ENCODE results near the gene DENND1A.

DENND1A gene

GRCh38 chr9:123972618-123973017 is 42.7 kb upstream of the DENND1A start:
- TF ChIP-seq CTCF (IDR thresholded peaks at IDR 0.05; ENCODE audit: low read depth, low read length) = no peak
- DNase-seq (ENCODE audit: extremely low read depth, low read depth) = no peak

- TF ChIP-seq CTCF (IDR thresholded peaks at IDR 0.05; ENCODE audit: low read depth, low read length) = no peak
These were observed 37.4 kb upstream of the DENND1A start for GRCh38 chr9:123967323-123967722.

GRCh38 chr9:123965801-123966686 is 36.1 kb upstream of the DENND1A start:
- no peak for DNase-seq (ENCODE audit: extremely low read depth, low read depth)
- TF ChIP-seq CTCF (IDR thresholded peaks at IDR 0.05; ENCODE audit: low read depth, low read length) = no peak

More at GRCh38 chr9:123967323-123967722, 37.4 kb upstream of the DENND1A start:
- no peak for DNase-seq (ENCODE audit: extremely low read depth, low read depth)

GRCh38 chr9:123964761-123965160 is 34.8 kb upstream of the DENND1A start:
- no peak for TF ChIP-seq CTCF (IDR thresholded peaks at IDR 0.05; ENCODE audit: low read depth, low read length)
- no peak for DNase-seq (ENCODE audit: extremely low read depth, low read depth)

- DNase-seq (ENCODE audit: extremely low read depth, low read depth) = no peak
These were observed 31.0 kb upstream of the DENND1A start for GRCh38 chr9:123960965-123961364.

GRCh38 chr9:123960366-123960765 is 30.4 kb upstream of the DENND1A start:
- DNase-seq (ENCODE audit: extremely low read depth, low read depth) = no peak
- TF ChIP-seq CTCF (IDR thresholded peaks at IDR 0.05; ENCODE audit: low read depth, low read length) = no peak

More at GRCh38 chr9:123960965-123961364, 31.0 kb upstream of the DENND1A start:
- no peak for TF ChIP-seq CTCF (IDR thresholded peaks at IDR 0.05; ENCODE audit: low read depth, low read length)

- no peak for TF ChIP-seq CTCF (IDR thresholded peaks at IDR 0.05; ENCODE audit: low read depth, low read length)
- DNase-seq (ENCODE audit: extremely low read depth, low read depth) = no peak
These were observed 29.9 kb upstream of the DENND1A start for GRCh38 chr9:123959787-123960186.
